GM19397 (cell line): ENCODE results near the gene COX6A2.
"Not testable (repeated sequence)": the region's sequence is repeated elsewhere in the genome, so short reads cannot be mapped to it uniquely, and the experiment has no call there.

Experiments
- ATAC-seq: cut with Tn5 transposase; IDR thresholded peaks from one replicate; pipeline ENCODE4 v1.9.1; 2021; ENCODE audit warnings: mild to moderate bottlenecking, moderate library complexity; ENCODE audit not compliant: unreplicated experiment

Gene COX6A2

GRCh38 chr16:31461921-31462804 is 34.0 kb upstream of the COX6A2 start:
- ATAC-seq = no peak

GRCh38 chr16:31461201-31461920 is 33.2 kb upstream of the COX6A2 start:
- no peak for ATAC-seq

- ATAC-seq = no peak
These were observed 32.4 kb upstream of the COX6A2 start for GRCh38 chr16:31460582-31461002.

GRCh38 chr16:31459687-31460581 is 31.8 kb upstream of the COX6A2 start:
- peak; percentile 75 for ATAC-seq

GRCh38 chr16:31458844-31459686 is 30.9 kb upstream of the COX6A2 start, which contains the start of gene ARMC5:
Gene ARMC5, plus strand, starts transcription at chr16:31459501. Its CDS starts 24 bp downstream, at chr16:31459525.
- peak; percentile 75 for ATAC-seq

GRCh38 chr16:31458073-31458843 is 30.1 kb upstream of the COX6A2 start:
- peak; percentile 10 for ATAC-seq

GRCh38 chr16:31456988-31457360 is 28.8 kb upstream of the COX6A2 start:
- ATAC-seq = no peak

- ATAC-seq = no peak
These were observed 27.6 kb upstream of the COX6A2 start for GRCh38 chr16:31455601-31456314.

GRCh38 chr16:31453255-31454204 is 25.4 kb upstream of the COX6A2 start:
- ATAC-seq = no peak

- ATAC-seq = no peak
These were observed 24.5 kb upstream of the COX6A2 start for GRCh38 chr16:31452631-31453106.

- no peak for ATAC-seq
These were observed 23.7 kb upstream of the COX6A2 start for GRCh38 chr16:31451681-31452351.

- ATAC-seq = no peak
These were observed 23.0 kb upstream of the COX6A2 start for GRCh38 chr16:31451201-31451600.

GRCh38 chr16:31445931-31446330 is 17.8 kb upstream of the COX6A2 start:
- not testable (repeated sequence) for ATAC-seq

GRCh38 chr16:31441956-31442355 is 13.8 kb upstream of the COX6A2 start:
- no peak for ATAC-seq

- no peak for ATAC-seq
These were observed 12.5 kb upstream of the COX6A2 start for GRCh38 chr16:31440516-31441184.

GRCh38 chr16:31439519-31439918 is 11.4 kb upstream of the COX6A2 start:
- no peak for ATAC-seq
